ENCODE measurements around the gene COL2A1. TPM values are rescaled to one million over a fixed set of nuclear protein-coding genes. Genes with fewer than 3 reads are reported as not detected.

Gene COL2A1
- total RNA-seq, 4 donors from 2014 or later, result 0.15 to 1.9 TPM; not detected in 2

GRCh38 chr12:48008349-48008748 lies 4.1 kb upstream of the COL2A1 start:
- Histone ChIP-seq H3K27ac (no peak overlapping the region), H3K9me3 (no peaks in the 10 kb centered on the region), H3K36me3 (no peaks in the 10 kb centered on the region), H3K4me1 (peaks cover under 1 to 12% of the 10 kb centered on the region in 2 donors), H3K27me3 (peaks cover 11 to 15% of the 10 kb centered on the region in 2 donors), H3K4me3 (no peak overlapping the region)
- no peak for TF ChIP-seq POLR2A (IDR thresholded peaks at IDR 0.05)
- TF ChIP-seq, protein P1, sequence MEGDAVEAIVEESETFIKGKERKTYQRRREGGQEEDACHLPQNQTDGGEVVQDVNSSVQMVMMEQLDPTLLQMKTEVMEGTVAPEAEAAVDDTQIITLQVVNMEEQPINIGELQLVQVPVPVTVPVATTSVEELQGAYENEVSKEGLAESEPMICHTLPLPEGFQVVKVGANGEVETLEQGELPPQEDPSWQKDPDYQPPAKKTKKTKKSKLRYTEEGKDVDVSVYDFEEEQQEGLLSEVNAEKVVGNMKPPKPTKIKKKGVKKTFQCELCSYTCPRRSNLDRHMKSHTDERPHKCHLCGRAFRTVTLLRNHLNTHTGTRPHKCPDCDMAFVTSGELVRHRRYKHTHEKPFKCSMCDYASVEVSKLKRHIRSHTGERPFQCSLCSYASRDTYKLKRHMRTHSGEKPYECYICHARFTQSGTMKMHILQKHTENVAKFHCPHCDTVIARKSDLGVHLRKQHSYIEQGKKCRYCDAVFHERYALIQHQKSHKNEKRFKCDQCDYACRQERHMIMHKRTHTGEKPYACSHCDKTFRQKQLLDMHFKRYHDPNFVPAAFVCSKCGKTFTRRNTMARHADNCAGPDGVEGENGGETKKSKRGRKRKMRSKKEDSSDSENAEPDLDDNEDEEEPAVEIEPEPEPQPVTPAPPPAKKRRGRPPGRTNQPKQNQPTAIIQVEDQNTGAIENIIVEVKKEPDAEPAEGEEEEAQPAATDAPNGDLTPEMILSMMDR (IDR thresholded peaks at IDR 0.05), result no peak
- no peak for DNase-seq
- intact Hi-C loops (cut with DNase I; ENCODE audit: low total_unique reads), result no loop called here

DNA sequence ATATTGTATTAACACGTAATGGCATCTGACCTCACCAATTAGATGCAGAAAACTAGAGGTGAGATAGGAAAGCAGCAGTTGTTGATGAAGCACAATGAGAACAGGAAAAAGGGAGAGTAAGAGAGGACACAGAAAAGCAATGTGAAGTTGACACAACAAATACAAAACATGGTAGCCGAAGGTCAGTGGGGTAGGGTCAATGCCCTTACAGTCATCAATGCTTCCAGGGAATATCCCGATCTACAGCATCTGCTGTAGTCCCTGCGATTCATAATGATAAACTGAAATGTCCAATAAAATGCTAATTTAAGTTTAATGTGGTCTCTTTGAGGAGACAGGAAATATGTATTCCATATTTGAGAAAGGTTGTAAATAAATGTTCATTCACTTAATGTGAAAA lies 2.9 kb upstream of the COL2A1 start:
- intact Hi-C loops (cut with DNase I; ENCODE audit: low total_unique reads), result no loop called here
- H3K27ac ChIP-seq, result no peak overlapping the region
- no peak for DNase-seq
- TF ChIP-seq, protein P1 (IDR thresholded peaks at IDR 0.05), result no peak
- TF ChIP-seq POLR2A (IDR thresholded peaks at IDR 0.05), result no peak
- H3K9me3 ChIP-seq, result no peaks in the 10 kb centered on the region
- H3K27me3 ChIP-seq, result peaks cover 11 to 15% of the 10 kb centered on the region in 2 donors
- no peak overlapping the region for H3K4me3 ChIP-seq
- H3K36me3 ChIP-seq, result no peaks in the 10 kb centered on the region
- peaks cover 4 to 18% of the 10 kb centered on the region in 2 donors for H3K4me1 ChIP-seq

GRCh38 chr12:48005750-48006021 lies 1.4 kb upstream of the COL2A1 start:
- H3K4me3 ChIP-seq, result no peak overlapping the region
- no peak for TF ChIP-seq POLR2A (IDR thresholded peaks at IDR 0.05)
- TF ChIP-seq, protein P1 (IDR thresholded peaks at IDR 0.05), result no peak
- H3K27me3 ChIP-seq, result peaks cover 11 to 15% of the 10 kb centered on the region in 2 donors
- DNase-seq, result no peak
- no peak overlapping the region for H3K27ac ChIP-seq
- intact Hi-C loops (cut with DNase I; ENCODE audit: low total_unique reads), result no loop called here
- H3K36me3 ChIP-seq, result no peaks in the 10 kb centered on the region
- no peaks in the 10 kb centered on the region for H3K9me3 ChIP-seq
- peaks cover 4 to 20% of the 10 kb centered on the region in 2 donors for H3K4me1 ChIP-seq

DNA sequence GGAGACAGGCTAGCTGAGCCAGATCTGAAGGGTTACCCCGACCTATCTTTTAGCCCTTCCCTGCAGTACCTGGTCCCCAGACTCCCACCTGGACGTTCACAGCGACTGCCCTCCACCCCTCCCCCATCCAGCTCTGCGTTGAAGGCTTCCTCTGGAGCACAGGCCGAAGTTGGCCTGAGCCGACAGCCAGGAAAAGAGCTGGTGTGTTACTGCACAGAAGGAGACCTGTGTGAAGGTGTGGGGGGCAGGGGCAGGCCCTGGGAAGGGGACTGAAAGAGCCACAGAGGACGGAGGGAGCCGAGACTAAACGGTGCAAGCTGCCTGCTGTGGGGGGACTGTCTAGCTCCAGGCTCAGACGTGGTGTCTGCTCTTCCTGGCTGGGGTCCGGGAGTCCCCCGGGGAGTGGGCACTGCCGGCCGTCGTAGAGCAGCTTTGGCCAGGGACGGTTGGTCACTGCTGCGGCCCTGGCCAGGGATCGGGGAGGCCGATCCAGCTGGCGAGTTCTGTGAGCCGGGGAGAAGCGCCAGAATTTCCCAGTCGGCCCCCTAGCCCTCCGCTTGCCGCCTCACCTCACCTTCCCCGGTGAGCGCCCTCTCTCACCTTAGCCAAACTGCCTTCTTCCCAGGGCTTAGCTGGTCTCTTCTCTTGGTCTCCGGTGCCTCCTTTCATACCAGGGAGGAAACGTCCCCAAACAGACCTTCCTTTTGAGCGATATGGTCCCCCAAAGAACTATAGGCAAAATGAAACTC lies 899 bp upstream of the COL2A1 start:
- Histone ChIP-seq H3K36me3 (no peaks in the 10 kb centered on the region), H3K4me1 (peaks cover 4 to 20% of the 10 kb centered on the region in 2 donors), H3K27me3 (peaks cover 11 to 15% of the 10 kb centered on the region in 2 donors), H3K9me3 (no peaks in the 10 kb centered on the region), H3K4me3 (no peak overlapping the region), H3K27ac (no peak overlapping the region)
- intact Hi-C loops (cut with DNase I; ENCODE audit: low total_unique reads), result no loop called here
- TF ChIP-seq, protein P1 (IDR thresholded peaks at IDR 0.05), result no peak
- TF ChIP-seq POLR2A (IDR thresholded peaks at IDR 0.05), result no peak
- no peak for DNase-seq

GRCh38 chr12:48003226-48004052 lies 837 bp downstream of the COL2A1 start:
- Histone ChIP-seq H3K4me3 (peak overlapping the region in 1 of 2 donors; percentile 7), H3K36me3 (no peaks in the 10 kb centered on the region), H3K4me1 (peaks cover 4 to 20% of the 10 kb centered on the region in 2 donors), H3K27ac (no peak overlapping the region), H3K27me3 (peaks cover 11 to 15% of the 10 kb centered on the region in 2 donors), H3K9me3 (no peaks in the 10 kb centered on the region)
- TF ChIP-seq, protein P1 (IDR thresholded peaks at IDR 0.05), result no peak
- no peak for TF ChIP-seq POLR2A (IDR thresholded peaks at IDR 0.05)
- intact Hi-C loops (cut with DNase I; ENCODE audit: low total_unique reads), result no loop called here
- DNase-seq, result no peak

Data from uterus (tissue), 4 donors.